Mucosa of stomach (tissue), 1 donor: ENCODE results near the gene PALM3.
"Not testable (repeated sequence)": the region's sequence is repeated elsewhere in the genome, so short reads cannot be mapped to it uniquely, and the experiment has no call there.

Experiments
- H3K27me3 ChIP-seq: one replicate; pipeline ENCODE4 v1.7.0; 2013; ENCODE audit warnings: mild to moderate bottlenecking, low read length; ENCODE audit not compliant: control insufficient read depth, insufficient read depth
- H3K36me3 ChIP-seq: one replicate; pipeline ENCODE4 v1.7.0; 2013; ENCODE audit warnings: low read length; ENCODE audit not compliant: control insufficient read depth, insufficient read depth
- H3K4me1 ChIP-seq: one replicate; pipeline ENCODE4 v1.7.0; 2013; ENCODE audit warnings: mild to moderate bottlenecking, low read length; ENCODE audit not compliant: control insufficient read depth, insufficient read depth
- H3K4me3 ChIP-seq: one replicate; pipeline ENCODE4 v1.7.0; 2013; ENCODE audit warnings: low read length
- H3K9ac ChIP-seq: one replicate; pipeline ENCODE4 v1.7.0; 2013; ENCODE audit warnings: mild to moderate bottlenecking, low read length, moderate library complexity
- H3K9me3 ChIP-seq: one replicate; pipeline ENCODE4 v1.7.0; 2013; ENCODE audit warnings: mild to moderate bottlenecking, low read length, moderate library complexity; ENCODE audit not compliant: control insufficient read depth
- donor health status: Pancreatic carcinoma.

Gene PALM3

DNA sequence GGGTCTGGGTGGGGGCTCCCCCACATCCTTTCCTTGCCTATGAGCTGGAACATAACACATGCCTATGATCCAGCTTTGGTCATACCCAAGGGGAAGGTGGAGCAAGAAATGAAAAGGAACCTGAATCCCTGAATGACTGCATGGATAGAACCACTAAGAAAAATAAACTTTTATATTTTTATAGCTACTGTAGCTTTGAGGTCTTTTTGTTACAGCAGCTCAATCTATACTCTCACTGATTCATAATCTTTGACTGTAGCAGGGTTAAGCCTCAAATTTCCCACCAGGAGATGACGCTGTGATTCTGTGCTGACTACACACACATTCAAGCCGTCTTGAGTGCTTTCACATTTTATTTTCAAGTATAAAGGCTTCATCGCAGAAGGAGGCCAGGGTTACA, 8.8 kb downstream of the PALM3 start:
- H3K4me1 ChIP-seq: peaks cover 3% of the 10 kb centered on the region
- peaks cover 4% of the 10 kb centered on the region for H3K27me3 ChIP-seq
- no peaks in the 10 kb centered on the region for H3K9me3 ChIP-seq
- no peak overlapping the region for H3K9ac ChIP-seq
- H3K4me3 ChIP-seq: no peak overlapping the region
- H3K36me3 ChIP-seq: no peaks in the 10 kb centered on the region

DNA sequence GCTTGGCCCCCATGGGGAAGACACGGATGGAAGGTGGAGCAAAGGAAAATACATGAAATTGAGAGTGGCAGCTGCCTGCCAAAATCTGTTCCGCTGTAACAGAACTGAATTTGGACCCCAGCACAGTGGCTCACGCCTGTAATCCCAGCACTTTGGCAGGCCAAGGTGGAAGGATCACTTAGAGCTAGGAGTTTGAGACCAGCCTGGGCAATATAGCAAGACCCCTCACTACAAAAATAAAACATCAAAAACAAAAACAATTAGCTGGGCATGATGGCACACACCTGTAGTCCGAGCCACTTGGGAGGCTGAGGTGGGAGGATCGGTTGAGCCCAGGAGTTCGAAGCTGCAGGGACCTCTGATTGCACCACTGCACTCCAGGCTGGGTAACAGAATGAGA, 9.4 kb downstream of the PALM3 start:
- Histone ChIP-seq H3K4me3 (no peak overlapping the region), H3K4me1 (peaks cover 3% of the 10 kb centered on the region), H3K9me3 (no peaks in the 10 kb centered on the region), H3K9ac (no peak overlapping the region), H3K27me3 (no peaks in the 10 kb centered on the region), H3K36me3 (no peaks in the 10 kb centered on the region)

- Histone ChIP-seq H3K4me1 (peaks cover 3% of the 10 kb centered on the region), H3K9ac (no peak overlapping the region), H3K4me3 (no peak overlapping the region), H3K9me3 (no peaks in the 10 kb centered on the region), H3K27me3 (no peaks in the 10 kb centered on the region), H3K36me3 (no peaks in the 10 kb centered on the region)
Observed at GRCh38 chr19:14051980-14052379, 9.9 kb downstream of the PALM3 start.

GRCh38 chr19:14050961-14051360, 10.9 kb downstream of the PALM3 start:
- H3K4me1 ChIP-seq, H3K4me3 ChIP-seq, H3K36me3 ChIP-seq, H3K9ac ChIP-seq, H3K9me3 ChIP-seq, H3K27me3 ChIP-seq: not testable (repeated sequence)

DNA sequence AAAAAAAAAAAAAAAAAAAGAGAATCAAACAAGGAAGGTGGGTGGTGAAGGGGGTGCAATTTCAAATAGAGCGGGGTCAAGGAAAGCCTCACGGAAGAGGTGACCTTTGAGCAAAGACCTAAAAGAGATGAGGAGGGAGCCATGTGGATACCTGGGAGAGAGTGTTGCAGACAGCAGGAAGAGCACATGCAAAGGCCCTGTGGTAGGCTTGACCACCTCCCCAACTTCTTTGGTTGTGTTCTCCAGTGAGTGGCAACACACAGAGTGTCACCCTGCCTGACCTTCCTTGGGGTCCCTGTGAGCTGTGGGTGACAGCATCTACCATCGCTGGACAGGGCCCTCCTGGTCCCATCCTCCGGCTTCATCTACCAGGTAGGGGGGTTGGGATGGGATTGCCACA, 11.4 kb downstream of the PALM3 start:
- Histone ChIP-seq H3K9ac (no peak overlapping the region), H3K36me3 (no peaks in the 10 kb centered on the region), H3K27me3 (no peaks in the 10 kb centered on the region), H3K4me1 (no peaks in the 10 kb centered on the region), H3K4me3 (no peak overlapping the region), H3K9me3 (no peaks in the 10 kb centered on the region)

- Histone ChIP-seq H3K27me3 (no peaks in the 10 kb centered on the region), H3K9ac (no peak overlapping the region), H3K36me3 (no peaks in the 10 kb centered on the region), H3K4me3 (no peak overlapping the region), H3K4me1 (no peaks in the 10 kb centered on the region), H3K9me3 (no peaks in the 10 kb centered on the region)
Observed at GRCh38 chr19:14048443-14049153, 13.3 kb downstream of the PALM3 start.

GRCh38 chr19:14047866-14048265, 14.0 kb downstream of the PALM3 start:
- H3K4me1 ChIP-seq, H3K9ac ChIP-seq, H3K36me3 ChIP-seq, H3K9me3 ChIP-seq, H3K4me3 ChIP-seq, H3K27me3 ChIP-seq: not testable (repeated sequence)

GRCh38 chr19:14042659-14043608, 18.9 kb downstream of the PALM3 start:
- H3K9ac ChIP-seq, H3K4me1 ChIP-seq, H3K4me3 ChIP-seq, H3K36me3 ChIP-seq, H3K27me3 ChIP-seq, H3K9me3 ChIP-seq: not testable (repeated sequence)

GRCh38 chr19:14039181-14039580, 22.7 kb downstream of the PALM3 start:
- no peaks in the 10 kb centered on the region for H3K9me3 ChIP-seq
- no peaks in the 10 kb centered on the region for H3K36me3 ChIP-seq

GRCh38 chr19:14035706-14036105, 26.2 kb downstream of the PALM3 start:
- Histone ChIP-seq H3K4me3 (no peak overlapping the region), H3K9me3 (no peaks in the 10 kb centered on the region), H3K9ac (no peak overlapping the region), H3K4me1 (peaks cover 4% of the 10 kb centered on the region), H3K27me3 (peaks cover 6% of the 10 kb centered on the region), H3K36me3 (no peaks in the 10 kb centered on the region)

More at GRCh38 chr19:14039181-14039580, 22.7 kb downstream of the PALM3 start:
- no peaks in the 10 kb centered on the region for H3K27me3 ChIP-seq
- no peak overlapping the region for H3K4me3 ChIP-seq
- no peak overlapping the region for H3K9ac ChIP-seq
- no peaks in the 10 kb centered on the region for H3K4me1 ChIP-seq

DNA sequence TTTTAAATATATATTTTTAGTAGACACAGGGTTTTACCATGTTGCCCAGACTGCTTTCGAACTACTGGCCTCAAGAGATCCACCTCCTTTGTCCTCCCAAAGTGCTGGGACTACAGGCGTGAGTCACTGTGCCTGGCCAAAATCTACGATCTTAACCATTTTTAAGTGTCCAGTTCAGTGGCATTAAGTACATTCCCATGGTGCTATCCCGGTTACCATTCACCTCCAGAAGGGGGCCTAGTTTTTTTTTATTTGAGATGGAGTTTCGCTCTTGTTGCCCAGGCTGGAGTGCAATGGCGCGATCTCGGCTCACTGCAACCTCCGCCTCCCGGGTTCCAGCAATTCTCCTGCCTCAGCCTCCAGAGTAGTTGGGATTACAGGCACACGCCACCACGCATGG, 26.7 kb downstream of the PALM3 start:
- not testable (repeated sequence) for H3K9me3 ChIP-seq, H3K36me3 ChIP-seq, H3K4me1 ChIP-seq, H3K9ac ChIP-seq, H3K4me3 ChIP-seq, H3K27me3 ChIP-seq

- Histone ChIP-seq H3K27me3 (peaks cover 6% of the 10 kb centered on the region), H3K9me3 (no peaks in the 10 kb centered on the region), H3K36me3 (no peaks in the 10 kb centered on the region), H3K9ac (no peak overlapping the region), H3K4me1 (peaks cover 4% of the 10 kb centered on the region), H3K4me3 (no peak overlapping the region)
Observed at GRCh38 chr19:14033946-14034345, 27.9 kb downstream of the PALM3 start.
